ENCODE data around the gene TMEM171.

The TMEM171 gene

DNA sequence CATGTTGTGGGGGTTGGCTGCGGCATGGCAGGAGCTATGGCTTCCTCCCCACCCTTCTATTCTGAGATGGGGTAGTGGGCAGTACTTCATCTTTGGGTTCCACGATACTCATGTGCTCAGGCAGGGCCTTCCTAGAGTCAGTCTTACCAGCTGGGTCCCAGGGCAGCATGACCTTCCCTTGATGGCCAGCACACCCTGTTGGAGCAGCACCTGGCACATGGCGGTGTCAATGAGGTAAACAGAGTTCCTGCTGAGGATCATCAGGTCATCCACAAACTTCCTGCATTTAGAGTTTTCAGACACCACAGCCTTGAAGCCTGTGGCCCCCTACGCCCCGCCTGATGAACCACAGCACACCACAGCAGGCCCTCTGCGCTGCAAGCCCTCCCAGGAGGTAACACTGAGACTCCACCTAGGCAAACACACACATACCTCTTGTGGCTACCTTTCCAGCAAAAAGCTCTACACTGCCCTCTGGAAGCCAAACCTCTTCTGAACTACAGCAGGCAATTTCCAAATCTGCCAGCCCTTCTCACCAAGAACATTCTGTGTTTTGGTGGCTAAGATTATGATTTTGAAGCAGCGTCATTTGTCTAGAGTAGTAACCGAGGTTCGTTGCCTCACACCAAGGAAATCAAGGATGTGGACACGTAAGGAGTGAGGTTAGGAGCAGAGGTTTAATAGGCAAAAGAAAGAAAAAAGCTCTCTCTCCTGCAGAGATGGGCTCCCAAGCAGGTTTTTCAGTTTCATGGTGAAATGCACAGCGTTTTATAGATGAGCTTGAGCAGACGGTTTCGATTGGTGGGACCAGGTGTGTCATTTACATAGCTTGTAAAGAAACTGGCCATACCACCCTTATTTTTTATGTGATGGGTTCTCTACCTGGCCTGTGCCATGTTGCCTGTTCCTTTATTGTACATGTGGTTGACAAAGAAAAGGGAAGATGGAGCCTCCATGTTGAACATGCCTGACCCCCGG is 32.3 kb downstream of the TMEM171 start:
- DNase-seq: no peak

DNA sequence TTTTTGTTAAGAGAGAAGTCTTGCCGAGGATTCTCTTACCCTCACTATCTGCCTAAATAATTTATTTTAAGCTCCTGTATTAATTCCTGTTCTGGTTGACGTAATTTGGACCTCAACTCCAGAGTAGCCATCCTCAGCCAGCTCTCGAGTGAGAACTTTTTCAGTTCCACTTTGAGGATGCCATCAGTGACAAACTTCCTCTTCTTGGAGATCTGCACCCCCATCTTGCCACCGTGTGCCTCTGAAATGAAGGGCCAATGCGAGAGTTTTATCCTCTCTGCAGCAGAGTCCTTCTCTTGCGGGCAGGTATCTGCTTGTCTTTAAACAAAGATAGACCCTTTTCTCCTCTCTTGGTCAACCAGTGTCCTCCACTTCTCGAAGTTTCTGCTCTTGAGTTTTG is 33.1 kb downstream of the TMEM171 start:
- no peak for DNase-seq

DNA sequence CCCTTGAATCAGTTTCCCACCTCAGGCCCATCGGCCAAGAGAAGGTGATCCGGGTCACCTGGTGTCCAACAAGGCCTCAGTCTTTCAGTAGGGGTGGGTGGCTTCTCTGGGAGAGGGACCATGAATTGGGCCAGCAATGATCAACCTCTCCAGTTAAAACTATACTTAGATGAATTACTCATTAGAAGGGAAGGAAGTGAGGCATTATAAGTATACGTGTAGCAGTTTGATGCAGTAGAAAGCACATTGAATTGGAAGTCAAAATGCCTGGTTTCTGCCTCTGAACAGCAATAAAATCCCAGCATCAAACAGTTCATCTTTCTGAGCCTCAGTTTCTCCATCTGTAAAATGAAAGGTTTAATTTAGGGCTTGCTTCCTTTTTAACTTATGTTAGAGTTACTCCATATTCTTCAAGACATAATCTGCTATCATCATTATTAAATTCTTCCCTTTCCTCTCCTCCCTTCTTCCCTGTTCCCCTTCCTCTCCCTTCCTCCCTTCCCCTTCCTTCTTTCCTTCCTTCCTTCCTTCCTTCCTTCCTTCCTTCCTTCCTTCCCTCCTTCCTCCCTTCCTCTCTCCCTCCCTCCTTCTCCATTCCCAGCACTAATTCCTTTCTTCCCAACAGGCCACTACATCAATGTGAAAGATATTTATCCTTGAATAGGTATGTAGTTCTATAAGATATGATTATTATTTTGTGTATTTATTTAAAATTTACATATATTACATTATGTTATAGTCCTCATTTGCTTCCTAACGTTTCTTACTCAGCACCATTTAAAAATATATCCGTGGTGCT is 34.0 kb downstream of the TMEM171 start:
- DNase-seq: no peak

DNA sequence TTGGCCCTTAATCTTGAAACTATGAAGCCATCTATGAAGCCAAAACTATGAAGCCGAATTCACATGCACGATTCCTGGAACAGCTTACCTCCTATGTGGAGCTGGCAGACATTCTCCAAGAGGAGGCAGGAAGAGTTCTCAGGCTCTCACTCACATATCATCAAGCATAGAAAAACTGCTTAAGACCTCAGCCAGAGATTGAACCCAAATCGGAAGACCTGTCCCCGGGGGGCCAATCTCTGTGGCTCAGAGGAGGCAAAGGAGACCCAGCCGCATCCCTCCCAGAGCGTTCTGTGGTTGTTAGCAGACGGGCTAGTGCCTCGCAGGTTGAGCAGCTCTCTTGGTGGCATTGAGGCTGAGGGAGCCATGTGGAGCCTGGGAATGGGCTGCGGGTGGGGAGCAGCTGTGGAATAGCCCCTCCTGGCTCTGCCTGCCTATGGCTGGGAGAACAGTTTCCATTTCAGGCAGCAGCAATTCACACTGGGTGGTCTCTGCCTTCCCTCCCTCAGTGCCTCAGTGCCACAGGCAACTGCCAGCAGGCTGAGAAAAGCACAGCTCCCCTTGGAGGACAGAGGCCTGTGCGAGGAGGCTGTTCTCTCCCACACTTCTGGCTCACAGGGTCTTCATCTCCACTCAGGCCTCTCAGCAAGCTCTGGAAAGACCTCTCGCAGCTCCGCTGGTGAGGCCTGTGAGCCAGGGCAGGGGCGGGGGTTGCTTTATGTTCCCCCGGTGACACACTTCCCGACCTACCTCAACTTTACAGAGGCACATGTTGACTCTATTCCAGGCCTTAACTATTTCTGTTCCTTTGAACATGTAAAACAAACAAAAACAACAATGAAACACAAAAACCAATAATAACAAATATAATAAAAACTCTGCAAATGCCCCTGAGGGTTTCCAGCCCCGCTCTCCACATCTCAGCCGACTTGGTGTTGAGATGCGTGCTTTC is 35.2 kb downstream of the TMEM171 start:
- no peak for DNase-seq

DNA sequence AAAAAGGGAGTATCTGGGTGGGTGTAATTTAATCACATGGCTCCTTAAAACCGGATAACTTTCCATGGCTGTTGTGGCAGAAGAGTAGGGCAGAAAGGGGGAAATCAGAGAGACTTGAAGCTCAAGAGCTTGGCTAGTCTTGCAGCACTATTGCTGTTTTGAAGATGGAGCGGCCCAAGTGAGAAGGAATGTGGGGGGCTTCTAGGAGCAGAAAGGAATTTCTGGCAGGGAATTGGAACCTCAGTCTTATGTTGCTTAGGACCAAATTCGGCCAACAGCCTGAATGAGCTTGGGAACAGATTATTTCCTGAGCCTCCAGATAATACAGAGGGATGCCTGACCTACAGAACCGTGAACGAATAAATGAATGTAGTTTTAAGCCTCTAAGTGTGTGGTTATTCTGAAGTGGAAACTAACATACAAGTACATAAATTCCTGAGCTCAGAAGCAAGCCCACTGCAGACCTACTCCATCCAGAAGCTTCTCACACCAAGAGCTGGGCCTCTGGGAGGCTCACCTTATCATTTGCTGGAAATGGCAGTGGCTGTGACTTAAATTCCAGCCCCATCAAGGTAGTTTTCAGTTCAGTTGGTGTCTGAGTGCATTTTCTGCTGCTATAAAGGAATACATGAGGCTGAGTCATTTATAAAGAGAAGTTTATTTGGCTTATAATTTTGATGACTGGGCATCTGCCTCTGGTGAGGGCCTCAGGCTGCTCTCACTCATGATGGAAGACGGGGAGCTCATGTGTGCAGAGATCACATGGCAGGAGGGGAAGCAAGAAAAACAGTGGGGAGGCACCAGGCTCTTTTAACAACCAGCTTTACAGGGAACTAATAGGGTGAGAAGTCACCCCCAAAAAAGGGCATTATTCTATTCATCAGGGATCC is 37.3 kb downstream of the TMEM171 start:
- DNase-seq: no peak

DNA sequence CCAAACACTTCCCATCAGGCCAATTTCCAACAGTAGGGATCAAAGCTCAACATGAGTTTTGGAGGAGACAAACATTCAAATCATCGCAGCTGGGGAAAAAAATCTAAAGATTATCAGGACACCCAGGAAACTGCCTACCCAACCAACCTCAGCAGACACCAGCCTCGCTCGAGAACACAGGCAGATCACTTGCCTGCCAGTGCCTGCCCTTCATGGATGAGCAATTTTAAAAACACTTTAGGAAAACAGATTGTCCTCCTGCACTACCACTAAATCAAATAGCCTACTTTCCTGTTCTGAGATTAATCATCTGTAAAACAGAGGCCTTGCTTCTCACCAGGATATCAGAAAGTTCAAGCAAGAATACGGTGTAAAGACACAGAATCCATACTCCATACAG is 37.9 kb downstream of the TMEM171 start:
- no peak for DNase-seq

DNA sequence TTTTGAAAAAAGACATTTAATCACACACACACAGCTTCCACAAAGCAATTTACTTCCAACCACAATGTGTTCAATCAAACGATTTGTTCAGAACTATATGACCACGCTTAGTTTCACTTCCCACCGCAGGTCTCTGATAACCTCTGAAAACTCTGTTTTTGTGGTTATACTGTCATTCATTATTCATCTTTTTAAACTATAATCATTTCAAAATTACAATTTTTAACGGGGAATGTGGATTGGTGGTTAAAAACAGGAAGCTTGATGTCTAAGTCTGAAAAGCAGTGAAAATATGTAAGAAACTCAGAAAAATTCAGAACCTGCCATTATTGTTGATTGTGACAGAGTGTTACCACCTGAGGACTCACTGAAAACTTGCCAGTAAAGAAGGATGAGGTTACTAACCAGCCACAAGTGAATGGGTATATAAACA is 39.9 kb downstream of the TMEM171 start:
- DNase-seq: no peak

DNA sequence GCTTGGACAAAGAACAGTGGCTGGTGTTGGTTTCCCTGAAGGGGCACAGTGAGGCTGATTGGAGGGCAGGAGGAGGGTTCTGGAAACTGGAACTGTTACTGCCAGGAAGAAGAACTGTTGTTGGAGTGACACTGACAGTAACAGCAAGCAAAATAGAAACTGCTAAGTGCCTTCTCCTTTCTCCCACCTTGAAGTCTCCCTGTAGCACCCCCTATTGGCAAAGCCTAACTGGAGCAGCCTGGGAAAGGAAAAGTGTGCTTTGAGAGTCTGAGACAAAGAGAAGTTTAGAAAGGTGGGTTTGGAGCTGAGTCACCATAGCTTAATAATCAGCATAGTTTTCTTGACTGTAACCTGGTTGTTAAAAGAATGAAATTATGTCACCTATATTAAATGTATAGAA is 50.1 kb downstream of the TMEM171 start:
- DNase-seq: no peak

DNA sequence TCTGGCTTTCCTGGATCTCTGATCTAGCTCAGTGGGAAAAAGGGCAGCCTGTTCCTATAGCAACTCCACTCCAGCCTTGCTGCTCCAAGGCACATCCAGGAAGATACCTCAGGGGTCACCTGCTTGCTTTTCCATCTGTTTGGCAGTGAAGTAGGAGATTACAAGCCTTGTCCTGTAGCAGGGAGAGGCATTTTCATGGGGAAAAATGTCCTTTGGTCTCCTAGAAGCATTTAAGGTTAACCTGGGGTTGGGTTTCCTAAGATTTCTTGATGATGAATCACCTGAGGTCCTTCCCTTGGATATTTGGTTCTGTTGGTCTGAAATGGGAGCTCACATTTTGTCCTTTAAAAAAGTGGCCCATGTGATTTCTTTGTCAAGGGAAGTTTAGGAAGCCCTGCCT is 51.1 kb downstream of the TMEM171 start:
- DNase-seq: no peak

DNA sequence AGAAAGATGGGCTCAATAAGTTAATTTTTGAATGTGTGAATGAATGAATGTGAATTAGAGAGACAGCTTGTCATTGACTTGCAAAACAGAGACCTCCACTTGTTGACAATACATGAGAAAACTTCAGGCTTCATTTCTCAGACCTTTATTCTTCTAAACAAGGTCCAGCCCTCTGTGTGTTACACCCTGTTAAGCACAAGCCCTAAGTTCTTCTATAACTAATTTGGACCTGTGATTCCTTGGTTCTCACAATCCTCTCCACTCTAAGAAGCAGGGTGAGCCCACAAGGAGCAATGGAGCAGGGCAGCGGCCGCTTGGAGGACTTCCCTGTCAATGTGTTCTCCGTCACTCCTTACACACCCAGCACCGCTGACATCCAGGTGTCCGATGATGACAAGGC is 52.6 kb downstream of the TMEM171 start, which contains the start of gene TMEM174:
TMEM174 (plus strand) TSS at position 243 of the 400 bp plus-strand sequence; CDS start at position 294, 51 bp downstream.
- DNase-seq: no peak

DNA sequence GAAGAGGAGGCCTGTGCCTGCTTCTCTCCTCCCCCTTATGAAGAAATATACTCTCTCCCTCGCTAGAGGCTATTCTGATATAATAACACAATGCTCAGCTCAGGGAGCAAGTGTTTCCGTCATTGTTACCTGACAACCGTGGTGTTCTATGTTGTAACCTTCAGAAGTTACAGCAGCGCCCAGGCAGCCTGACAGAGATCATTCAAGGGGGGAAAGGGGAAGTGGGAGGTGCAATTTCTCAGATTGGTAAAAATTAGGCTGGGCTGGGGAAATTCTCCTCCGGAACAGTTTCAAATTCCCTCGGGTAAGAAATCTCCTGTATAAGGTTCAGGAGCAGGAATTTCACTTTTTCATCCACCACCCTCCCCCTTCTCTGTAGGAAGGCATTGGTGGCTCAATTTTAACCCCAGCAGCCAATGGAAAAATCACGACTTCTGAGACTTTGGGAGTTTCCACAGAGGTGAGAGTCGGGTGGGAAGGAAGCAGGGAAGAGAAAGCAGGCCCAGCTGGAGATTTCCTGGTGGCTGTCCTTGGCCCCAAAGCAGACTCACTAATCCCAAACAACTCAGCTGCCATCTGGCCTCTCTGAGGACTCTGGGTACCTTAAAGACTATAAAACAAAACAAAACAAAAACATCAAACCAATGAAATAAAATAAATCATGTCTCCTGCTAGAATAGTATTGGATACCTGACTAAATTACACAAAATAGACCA is 53.9 kb downstream of the TMEM171 start:
- no peak for DNase-seq

DNA sequence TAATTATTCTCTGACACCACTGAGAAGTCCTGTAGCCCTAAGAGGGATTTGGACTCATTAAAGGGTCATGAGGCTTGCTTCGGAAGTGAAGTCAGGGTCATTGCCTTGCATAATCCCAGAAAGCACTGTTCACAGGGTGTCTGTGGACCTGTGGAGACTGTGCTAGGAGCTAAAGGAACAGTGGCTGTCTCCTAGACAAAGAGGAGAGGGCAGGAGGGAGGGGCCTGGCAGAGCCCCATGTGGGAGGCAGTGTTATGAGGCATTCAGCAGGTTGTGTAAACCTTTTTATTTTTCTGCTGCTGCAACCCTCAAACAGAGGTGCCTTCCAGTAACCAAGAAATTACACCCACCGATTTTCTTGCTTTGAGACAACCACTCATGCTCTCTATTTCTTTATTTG is 55.9 kb downstream of the TMEM171 start:
- no peak for DNase-seq

DNA sequence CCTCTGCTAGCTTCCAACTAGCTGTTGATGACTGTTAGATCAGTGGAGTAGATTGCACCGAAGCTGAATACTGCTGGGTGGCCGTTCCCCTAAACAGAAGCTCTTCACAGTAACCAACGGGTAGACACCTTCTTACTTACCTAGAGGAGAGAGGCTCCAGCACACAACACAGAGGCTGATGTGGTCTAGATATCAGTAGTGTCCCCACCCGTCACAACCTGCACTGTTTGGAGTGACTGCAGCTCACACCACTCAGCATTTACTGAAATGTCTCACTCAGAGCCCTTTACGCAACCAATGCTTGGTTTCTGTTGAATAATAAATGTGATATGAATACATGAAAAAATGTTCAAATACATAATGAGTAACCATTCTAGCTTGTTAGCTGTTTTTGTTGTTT is 57.9 kb downstream of the TMEM171 start:
- no peak for DNase-seq

DNA sequence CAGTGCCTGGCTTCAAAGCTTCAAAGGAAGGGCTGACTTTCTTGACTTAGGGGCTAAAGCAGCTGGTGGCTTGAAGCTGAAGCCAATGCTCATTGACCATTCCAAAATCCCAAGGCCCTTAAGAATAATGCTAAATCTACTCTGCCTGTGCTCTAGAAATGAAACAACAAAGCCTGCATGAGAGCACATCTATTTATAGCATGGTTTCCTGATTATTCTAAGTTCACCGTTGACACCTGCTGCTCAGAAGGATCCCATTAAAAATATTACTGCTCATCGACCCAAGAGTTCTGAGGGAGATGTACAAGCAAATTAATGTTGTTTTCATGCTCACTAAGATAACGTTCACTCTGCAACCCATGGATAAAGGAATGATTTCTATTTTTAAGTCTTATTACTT is 59.4 kb downstream of the TMEM171 start:
- no peak for DNase-seq

DNA sequence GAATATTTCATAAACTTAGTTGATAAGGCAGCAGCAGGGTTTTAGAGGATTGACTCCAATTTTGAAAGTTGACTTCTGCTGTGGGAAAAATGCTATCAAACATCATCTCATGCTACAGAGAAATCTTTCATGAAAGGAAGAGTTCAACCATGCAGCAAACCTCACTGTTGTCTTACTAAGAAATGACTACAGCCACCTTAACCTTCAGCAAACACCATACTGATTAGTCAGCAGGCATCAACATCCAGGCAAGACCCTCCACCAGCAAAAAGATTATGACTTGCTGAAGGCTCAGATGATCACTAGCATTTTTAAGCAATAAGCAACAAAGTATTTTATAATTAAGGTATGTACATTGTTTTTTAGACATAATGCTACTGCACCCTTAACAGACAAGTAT is 60.2 kb downstream of the TMEM171 start:
- DNase-seq: no peak
